ENCODE measurements around the gene LIN7C.

- TF ChIP-seq CTCF (IDR thresholded peaks at IDR 0.05) (no peak), POLR2A (IDR thresholded peaks at IDR 0.05) (no peak), EP300 (IDR thresholded peaks at IDR 0.05) (no peak), POLR2AphosphoS5 (IDR thresholded peaks at IDR 0.05) (no peak)
Measured at GRCh38 chr11:27470166-27470565, 36.4 kb downstream of the LIN7C start.

Data from sigmoid colon (tissue), 4 donors.